Measurements from ENCODE around the gene TMEM179.

- TF ChIP-seq CTCF (IDR thresholded peaks at IDR 0.05) = no peak
- no peak for TF ChIP-seq POLR2A (IDR thresholded peaks at IDR 0.05)
Observed at GRCh38 chr14:104591031-104591430, 13.5 kb downstream of the TMEM179 start.

Data from uterus (tissue), 2 donors.